DMS53 (cell line): ENCODE data around the gene SGPL1.
"Not testable (repeated sequence)": the region's sequence is repeated elsewhere in the genome, so short reads cannot be mapped to it uniquely, and the experiment has no call there.

Experiments used
- DNase-seq: peaks from one replicate; lab custom pipeline; 2025; lab: John Stamatoyannopoulos, UW

SGPL1 gene

GRCh38 chr10:70906031-70906783 is 90.5 kb downstream of the SGPL1 start:
- DNase-seq: no peak

- DNase-seq: no peak
Measured at GRCh38 chr10:70906953-70907636, 91.3 kb downstream of the SGPL1 start.

- DNase-seq: no peak
Measured at GRCh38 chr10:70907637-70908405, 92.1 kb downstream of the SGPL1 start.

- no peak for DNase-seq
Measured at GRCh38 chr10:70908406-70909296, 92.9 kb downstream of the SGPL1 start.

- no peak for DNase-seq
Measured at GRCh38 chr10:70909326-70909935, 93.7 kb downstream of the SGPL1 start.

- DNase-seq: no peak
Measured at GRCh38 chr10:70910486-70911341, 95.0 kb downstream of the SGPL1 start.

GRCh38 chr10:70911386-70911785 is 95.6 kb downstream of the SGPL1 start:
- DNase-seq: no peak

GRCh38 chr10:70912556-70912955 is 96.8 kb downstream of the SGPL1 start:
- no peak for DNase-seq

GRCh38 chr10:70913191-70913892 is 97.6 kb downstream of the SGPL1 start:
- DNase-seq: no peak

GRCh38 chr10:70913893-70914240 is 98.1 kb downstream of the SGPL1 start:
- no peak for DNase-seq

GRCh38 chr10:70914316-70914864 is 98.6 kb downstream of the SGPL1 start:
- no peak for DNase-seq

- no peak for DNase-seq
Measured at GRCh38 chr10:70915206-70915605, 99.5 kb downstream of the SGPL1 start.

- DNase-seq: peak; percentile 19
Measured at GRCh38 chr10:70915806-70916205, 100.1 kb downstream of the SGPL1 start.

GRCh38 chr10:70916241-70916640 is 100.5 kb downstream of the SGPL1 start:
- DNase-seq: no peak

GRCh38 chr10:70917226-70917625 is 101.5 kb downstream of the SGPL1 start:
- DNase-seq: no peak

- DNase-seq: no peak
Measured at GRCh38 chr10:70917635-70918034, 101.9 kb downstream of the SGPL1 start.

GRCh38 chr10:70918851-70919530 is 103.2 kb downstream of the SGPL1 start:
- DNase-seq: peak; percentile 86

- DNase-seq: not testable (repeated sequence)
Measured at GRCh38 chr10:70919906-70920305, 104.2 kb downstream of the SGPL1 start.

- peak; percentile 90 for DNase-seq
Measured at GRCh38 chr10:70920519-70920918, 104.8 kb downstream of the SGPL1 start.
